H1 (cell line): ENCODE data around the gene SLC32A1. TPM values are rescaled to one million over a fixed set of nuclear protein-coding genes. Genes with fewer than 3 reads are reported as not detected.

Experiments
- CTCF ChIA-PET: fragments of 300-600 bp; sonication (Branson Sonifier 250); formaldehyde crosslinking; loops from one replicate; lab custom pipeline; 2021; ENCODE audit not compliant: partially characterized antibody; lab: Charles Lee
- POLR2A ChIA-PET: fragments of 300-600 bp; sonication (Branson Sonifier 250); formaldehyde crosslinking; loops from one replicate; lab custom pipeline; 2021; ENCODE audit warnings: inconsistent platforms; ENCODE audit not compliant: partially characterized antibody; lab: Charles Lee
- DNase-seq, 2 experiments: peaks; one replicate each; pipeline versions ENCODE4 v3.0.0 to v3.0.0-alpha.2; 2010 to 2022; ENCODE audit warnings: low spot score in 2 of 2, low read depth in 1 of 2, mixed read lengths in 1 of 2
- FAIRE-seq: peaks from 2 replicates; lab custom pipeline; 2011; peaks lifted over from hg19 to GRCh38; lab: Jason Lieb, UNC
- H2AFZ ChIP-seq: 2 replicates; pipeline ENCODE4 v1.8.1; 2012; ENCODE audit warnings: low read length, inconsistent platforms
- H2AK5ac ChIP-seq: 2 replicates; pipeline ENCODE4 v1.6.1; 2013; ENCODE audit warnings: low read depth, low read length
- H2BK120ac ChIP-seq: replicated peaks from 2 replicates; pipeline ENCODE3; 2013; ENCODE audit warnings: low read depth, low read length, inconsistent platforms
- H2BK12ac ChIP-seq: 2 replicates; pipeline ENCODE4 v1.6.1; 2013; ENCODE audit warnings: low read depth, low read length
- H2BK15ac ChIP-seq: 2 replicates; pipeline ENCODE4 v1.6.1; 2013; ENCODE audit warnings: low read length
- H2BK20ac ChIP-seq: 2 replicates; pipeline ENCODE4 v1.6.1; 2013; ENCODE audit warnings: low read length
- H2BK5ac ChIP-seq: 2 replicates; pipeline ENCODE4 v1.6.1; 2013; ENCODE audit warnings: low read depth, low read length
- H3K14ac ChIP-seq: 2 replicates; pipeline ENCODE4 v1.6.1; 2013; ENCODE audit warnings: inconsistent platforms; ENCODE audit not compliant: insufficient read length
- H3K18ac ChIP-seq: 2 replicates; pipeline ENCODE4 v1.6.1; 2013; ENCODE audit warnings: low read length; ENCODE audit errors: extremely low read depth
- H3K23ac ChIP-seq: 2 replicates; pipeline ENCODE4 v1.6.1; 2013; ENCODE audit warnings: inconsistent platforms; ENCODE audit not compliant: insufficient read length
- H3K23me2 ChIP-seq: 2 replicates; pipeline ENCODE4 v1.6.1; 2013; ENCODE audit warnings: low read depth, low read length
- H3K27ac ChIP-seq: 2 replicates; pipeline ENCODE4 v1.6.1; 2011; ENCODE audit warnings: low read depth, low read length, inconsistent platforms
- H3K27me3 ChIP-seq, 4 experiments: replicated peaks in 1 of 4; 1 replicate in 1 of 4; 2 replicates in 3 of 4; pipeline versions ENCODE4 v1.6.1 to v1.8.1; 2011 to 2013; ENCODE audit warnings: low read length in 3 of 4, mild to moderate bottlenecking in 3 of 4, inconsistent platforms in 2 of 4, mixed read lengths in 2 of 4, moderate library complexity in 1 of 4; ENCODE audit not compliant: control insufficient read depth in 3 of 4, insufficient read depth in 3 of 4; ENCODE audit errors: extremely low read depth in 1 of 4
- H3K36me3 ChIP-seq, 4 experiments: 2 replicates each; pipeline versions ENCODE4 v1.6.1 to v1.8.1; 2011 to 2013; ENCODE audit warnings: mild to moderate bottlenecking in 4 of 4, low read length in 3 of 4, moderate library complexity in 2 of 4, control low read depth in 1 of 4, inconsistent platforms in 1 of 4; ENCODE audit not compliant: insufficient read depth in 4 of 4, control insufficient read depth in 2 of 4
- H3K4ac ChIP-seq: replicated peaks from 2 replicates; pipeline ENCODE3; 2013; ENCODE audit warnings: low read length, low read depth, mixed read lengths, inconsistent platforms; ENCODE audit not compliant: insufficient read length
- H3K4me1 ChIP-seq, 4 experiments: replicated peaks in 1 of 4; 1 replicate in 1 of 4; 2 replicates in 3 of 4; pipeline versions ENCODE4 v1.6.1 to v1.8.1; 2011 to 2013; ENCODE audit warnings: low read length in 3 of 4, inconsistent platforms in 2 of 4, mixed read lengths in 1 of 4; ENCODE audit not compliant: insufficient read depth in 4 of 4, control insufficient read depth in 3 of 4
- H3K4me2 ChIP-seq, 2 experiments: 2 replicates each; pipeline versions ENCODE4 v1.6.1 to v1.8.1; 2011 to 2013; ENCODE audit warnings: low read depth in 2 of 2, low read length in 2 of 2, control low read depth in 1 of 2, inconsistent platforms in 1 of 2, mild to moderate bottlenecking in 1 of 2; ENCODE audit not compliant: insufficient read depth in 1 of 2
- H3K4me3 ChIP-seq, 4 experiments: fragments of 200-600, 300-600 bp in 1 of 4; sonication (generic), shearing (Covaris generic), sonication (Bioruptor Twin) in 1 of 4; 2 replicates each; pipeline versions ENCODE4 v1.5.1 to v1.8.1; 2011 to 2016; ENCODE audit warnings: low read length in 4 of 4, low read depth in 3 of 4, control low read depth in 2 of 4, inconsistent platforms in 2 of 4, mild to moderate bottlenecking in 2 of 4, mixed read lengths in 1 of 4, moderate library complexity in 1 of 4; ENCODE audit not compliant: insufficient read depth in 2 of 4; ENCODE audit errors: extremely low read depth in 1 of 4
- H3K56ac ChIP-seq: replicated peaks from 2 replicates; pipeline ENCODE3; 2013; ENCODE audit warnings: low read depth, mild to moderate bottlenecking, mixed read lengths, low read length, inconsistent platforms; ENCODE audit not compliant: insufficient read length
- H3K79me1 ChIP-seq: 2 replicates; pipeline ENCODE4 v1.6.1; 2013; ENCODE audit warnings: low read depth, low read length, control low read depth
- H3K79me2 ChIP-seq, 2 experiments: 2 replicates each; pipeline versions ENCODE4 v1.6.1 to v1.8.1; 2012 to 2013; ENCODE audit warnings: low read length in 2 of 2, mild to moderate bottlenecking in 2 of 2, inconsistent platforms in 1 of 2; ENCODE audit not compliant: insufficient read depth in 2 of 2, control insufficient read depth in 1 of 2
- H3K9ac ChIP-seq, 4 experiments: replicated peaks in 1 of 4; 1 replicate in 1 of 4; 2 replicates in 3 of 4; pipeline versions ENCODE4 v1.6.1 to v1.8.1; 2011 to 2013; ENCODE audit warnings: low read depth in 3 of 4, low read length in 3 of 4, control low read depth in 2 of 4, mild to moderate bottlenecking in 2 of 4, moderate library complexity in 2 of 4, inconsistent platforms in 1 of 4; ENCODE audit errors: extremely low read depth in 1 of 4
- H3K9me3 ChIP-seq, 2 experiments: 2 replicates each; pipeline versions ENCODE4 v1.6.1 to v1.8.1; 2012 to 2013; ENCODE audit warnings: mild to moderate bottlenecking in 2 of 2, moderate library complexity in 2 of 2, control low read depth in 1 of 2, inconsistent platforms in 1 of 2, low read depth in 1 of 2, low read length in 1 of 2, mixed read lengths in 1 of 2; ENCODE audit not compliant: insufficient read depth in 2 of 2
- H4K20me1 ChIP-seq, 2 experiments: replicated peaks in 1 of 2; 2 replicates each; pipeline versions ENCODE3 to v1.8.1; 2011 to 2013; ENCODE audit warnings: inconsistent platforms in 2 of 2, low read length in 2 of 2, mild to moderate bottlenecking in 1 of 2; ENCODE audit not compliant: insufficient read depth in 2 of 2, control insufficient read depth in 1 of 2
- H4K5ac ChIP-seq: 2 replicates; pipeline ENCODE4 v1.6.1; 2013; ENCODE audit warnings: low read length, low read depth, mixed read lengths, inconsistent platforms; ENCODE audit not compliant: insufficient read length
- H4K8ac ChIP-seq: 2 replicates; pipeline ENCODE4 v1.8.0; 2013; ENCODE audit warnings: mild to moderate bottlenecking, moderate library complexity, low read length, inconsistent platforms; ENCODE audit not compliant: insufficient read depth; ENCODE audit errors: extremely low read depth
- H4K91ac ChIP-seq: replicated peaks from 2 replicates; pipeline ENCODE3; 2013; ENCODE audit warnings: low read length, mixed read lengths, inconsistent platforms; ENCODE audit not compliant: insufficient read length
- ATF2 ChIP-seq: IDR thresholded peaks from 2 replicates; pipeline ENCODE4 v1.6.1; 2012; ENCODE audit warnings: low read length, inconsistent platforms
- BRCA1 ChIP-seq: IDR thresholded peaks from 2 replicates; pipeline ENCODE4 v1.6.1; 2012; ENCODE audit warnings: low read depth, low read length, improper control_type of control experiment
- CBX8 ChIP-seq: fragments of 300-800, 300-1000 bp; sonication (generic); IDR thresholded peaks from 2 replicates; pipeline ENCODE4 v1.7.1; 2016; ENCODE audit warnings: low read depth, low read length, borderline replicate concordance
- CTCF ChIP-seq, 3 experiments: IDR thresholded peaks; 1 replicate in 2 of 3; 2 replicates in 1 of 3; pipeline versions ENCODE4 v1.5.1 to v1.6.1; 2011; ENCODE audit warnings: low read length in 3 of 3, mild to moderate bottlenecking in 3 of 3, inconsistent platforms in 2 of 3, low read depth in 1 of 3, moderate library complexity in 1 of 3; ENCODE audit not compliant: insufficient read depth in 1 of 3; ENCODE audit errors: control extremely low read depth in 1 of 3
- GABPA ChIP-seq: IDR thresholded peaks from 2 replicates; pipeline ENCODE4 v1.6.1; 2011; ENCODE audit warnings: mild to moderate bottlenecking, low read length, moderate library complexity, borderline replicate concordance; ENCODE audit not compliant: insufficient read depth
- JUN ChIP-seq: IDR thresholded peaks from 2 replicates; pipeline ENCODE4 v1.6.1; 2011; ENCODE audit warnings: low read depth, mild to moderate bottlenecking, improper control_type of control experiment, low read length
- POLR2AphosphoS5 ChIP-seq: IDR thresholded peaks from 2 replicates; pipeline ENCODE4 v1.6.1; 2011; ENCODE audit warnings: low read depth, low read length
- SP1 ChIP-seq: IDR thresholded peaks from 2 replicates; pipeline ENCODE4 v1.6.1; 2011; ENCODE audit warnings: low read depth, low read length
- TCF12 ChIP-seq: IDR thresholded peaks from 2 replicates; pipeline ENCODE4 v1.6.1; 2011; ENCODE audit warnings: low read depth, mild to moderate bottlenecking, low read length
- WGBS, 2 experiments: shearing (Covaris generic) in 1 of 2; methylation state at CpG; one replicate each; pipeline versions ENCODE4 v1.1.6 to v1.1.7; 2013 to 2015; ENCODE audit warnings: low lambda C conversion rate in 2 of 2, mixed read lengths in 2 of 2, inconsistent platforms in 1 of 2, low coverage in 1 of 2, missing lambda C conversion rate in 1 of 2; ENCODE audit not compliant: insufficient replicate concordance in 2 of 2, insufficient coverage in 1 of 2, insufficient read length in 1 of 2; ENCODE audit errors: extremely low coverage in 1 of 2, missing lambda C conversion rate in 1 of 2; 5-methylcytosine and 5-hydroxymethylcytosine counted together
- polyA plus RNA-seq, 7 experiments: library from polyadenylated mRNA; depleted of rRNA in 3 of 7; stranded (reverse) in 5 of 7; unstranded in 2 of 7; fragments of >200 nt in 5 of 7; fragments of 200-250 nt in 2 of 7; gene quantifications; 1 replicate in 5 of 7; 2 replicates in 1 of 7; 4 replicates in 1 of 7; pipeline versions ENCODE4 v1.2.1 to v1.2.3, GENCODE V29; 2011 to 2013; ENCODE audit warnings: missing spikeins in 2 of 7, mixed read lengths in 2 of 7
- total RNA-seq: library from RNA; stranded (reverse); fragmentation: NEBNext Ultra II Directional; extraction: Animal tissue kit (Norgen Biotek cat#: 25700); gene quantifications from 2 replicates; pipeline ENCODE4 v1.2.1, GENCODE V29; 2021

The SLC32A1 gene
- total and polyA plus RNA-seq, 2 of the 8 experiments (the other 6 are each of a cell fraction or from before 2014, with no cell fraction given), result 0.09 to 0.15 TPM

- no peak overlapping the region for H3K4ac ChIP-seq
- H3K23me2 ChIP-seq, result no peaks in the 10 kb centered on the region; the same call in 1 of the 2 replicates
- no peaks in the 10 kb centered on the region for H3K27me3 ChIP-seq
- no peaks in the 10 kb centered on the region for H3K79me2 ChIP-seq
- H4K8ac ChIP-seq, result no peak overlapping the region
- H4K91ac ChIP-seq, result no peak overlapping the region
- no peak overlapping the region for H3K27ac ChIP-seq
- FAIRE-seq (no peak), DNase-seq (no peak)
- no peak overlapping the region for H2AFZ ChIP-seq
- H3K9me3 ChIP-seq, result no peaks in the 10 kb centered on the region
- no peak overlapping the region for H3K9ac ChIP-seq
- CTCF ChIA-PET, result interaction anchor here (0.6 to 11.6 kb wide), 4 partner anchors 12 to 64 kb away, joined by 3 to 223 read pairs (median 34); partner anchors contain the start of gene SLC32A1
- no peak overlapping the region for H3K4me3 ChIP-seq
- POLR2A ChIA-PET, result interaction anchor here (0.9 to 1.3 kb wide), 2 partner anchors 12 to 14 kb away, joined by 3 to 4 read pairs; no protein-coding TSS in a partner anchor
- no peak overlapping the region for H2AK5ac ChIP-seq
- peaks cover 9 to 43% (median 32%) of the 10 kb centered on the region in 4 experiments for H3K36me3 ChIP-seq
- H2BK20ac ChIP-seq, result no peak overlapping the region
- no peaks in the 10 kb centered on the region for H3K79me1 ChIP-seq
- H4K20me1 ChIP-seq, result peaks cover 0 to 5% of the 10 kb centered on the region in 2 experiments
- no peak overlapping the region for H3K14ac ChIP-seq
- no peak overlapping the region for H2BK5ac ChIP-seq
- no peak overlapping the region for H3K56ac ChIP-seq
- H3K4me2 ChIP-seq, result no peak overlapping the region
- no peak overlapping the region for H2BK15ac ChIP-seq
- WGBS, 2 experiments, result 88% methylated on average over 7 of the region's 7 CpGs; no CpG with 5 or more reads in 1 of the 2 experiments
- no peak overlapping the region for H2BK120ac ChIP-seq
- H3K18ac ChIP-seq, result no peak overlapping the region
- H3K4me1 ChIP-seq, result no peaks in the 10 kb centered on the region
- no peak overlapping the region for H4K5ac ChIP-seq
- no peak overlapping the region for H2BK12ac ChIP-seq
- H3K23ac ChIP-seq, result no peak overlapping the region
- no peak for TF ChIP-seq POLR2AphosphoS5
- TF ChIP-seq GABPA, result no peak
- TF ChIP-seq BRCA1, result no peak
- TF ChIP-seq SP1, result no peak
- no peak for TF ChIP-seq ATF2
- TF ChIP-seq JUN, result no peak
- no peak for TF ChIP-seq CBX8
- TF ChIP-seq CTCF (IDR thresholded peaks at IDR 0.05; ENCODE audit: control extremely low read depth in 1 of 3, insufficient read depth in 1 of 3, low read depth in 1 of 3, low read length in 3 of 3), result no peak
- TF ChIP-seq TCF12, result no peak
These were observed 33.0 kb downstream of the SLC32A1 start for GRCh38 chr20:38757145-38757775.
